ENCODE data around the gene NTN1. TPM values are rescaled to one million over a fixed set of nuclear protein-coding genes. Genes with fewer than 3 reads are reported as not detected.

The NTN1 gene
- 10 to 100 TPM in 1 of 4 donors, 1 to 10 TPM in 3; 3.6 to 20.6 (median 7.2) TPM for total RNA-seq

GRCh38 chr17:9021158-9021991 is at the start of gene NTN1:
Gene NTN1 (plus strand): TSS chr17:9021510. CDS start chr17:9022374, 864 bp downstream.
- H3K9me3 ChIP-seq = no peaks in the 10 kb centered on the region
- WGBS, 2 donors (ENCODE audit: low coverage in 1 of 2) = 1% methylated on average over 38 of the region's 111 CpGs; no CpG with 5 or more reads in 1 of the 2 donors
- peaks cover 77% of the 10 kb centered on the region for H3K27me3 ChIP-seq
- peaks cover 3 to 33% (median 16%) of the 10 kb centered on the region in 4 donors for H3K4me1 ChIP-seq
- peak within 1 kb of the TSS; percentile 58 to 67 (median 60) for H3K4me3 ChIP-seq
- H3K27ac ChIP-seq = peak within 1 kb of the TSS; percentile 72 to 85 (median 82)
- no peaks in the 10 kb centered on the region for H3K36me3 ChIP-seq
- DNase-seq = peak; percentile 30
- in situ Hi-C loops (cut with MboI; ENCODE audit: low pct_ligation_motif_present in 1 of 4, low pct_unique_long_range_greater_than_20kb in 1 of 4, low sequenced_read_pairs in 3 of 4) (loop anchor here in 1 of 4 donors (25.0 kb wide), 1 partner anchor 266 kb away; no protein-coding TSS in a partner anchor), intact Hi-C loops (cut with DNase I; ENCODE audit: low total_unique reads) (no loop called here)
- TF ChIP-seq EP300 (IDR thresholded peaks at IDR 0.05; ENCODE audit: low read depth) (no peak), POLR2AphosphoS5 (IDR thresholded peaks at IDR 0.05) (peak in 1 of 3 donors; percentile 53), CTCF (IDR thresholded peaks at IDR 0.05) (no peak)

- WGBS, 2 donors (ENCODE audit: low coverage in 1 of 2) = 80 to 84% methylated on average over 5 to 9 of the region's 9 CpGs
- TF ChIP-seq EP300 (IDR thresholded peaks at IDR 0.05; ENCODE audit: low read depth) (no peak), POLR2A (IDR thresholded peaks at IDR 0.05) (no peak), POLR2AphosphoS5 (IDR thresholded peaks at IDR 0.05) (no peak), CTCF (IDR thresholded peaks at IDR 0.05) (no peak)
- in situ Hi-C loops (cut with MboI; ENCODE audit: low pct_ligation_motif_present in 1 of 4, low pct_unique_long_range_greater_than_20kb in 1 of 4, low sequenced_read_pairs in 3 of 4) = loop anchor here (25.0 kb wide), 2 partner anchors 88 to 562 kb away; no protein-coding TSS in a partner anchor
Measured at GRCh38 chr17:8975091-8975725, 46.1 kb upstream of the NTN1 start.

GRCh38 chr17:8976638-8977037 is 44.7 kb upstream of the NTN1 start:
- H3K27me3 ChIP-seq = no peaks in the 10 kb centered on the region
- no peak for TF ChIP-seq CTCF (IDR thresholded peaks at IDR 0.05)
- no peak for TF ChIP-seq POLR2A (IDR thresholded peaks at IDR 0.05)
- TF ChIP-seq EP300 (IDR thresholded peaks at IDR 0.05; ENCODE audit: low read depth) = no peak
- TF ChIP-seq POLR2AphosphoS5 (IDR thresholded peaks at IDR 0.05) = no peak
- no peaks in the 10 kb centered on the region for H3K9me3 ChIP-seq
- intact Hi-C loops (cut with DNase I; ENCODE audit: low total_unique reads) = no loop called here
- no peaks in the 10 kb centered on the region for H3K4me1 ChIP-seq
- in situ Hi-C loops (cut with MboI; ENCODE audit: low pct_ligation_motif_present in 1 of 4, low pct_unique_long_range_greater_than_20kb in 1 of 4, low sequenced_read_pairs in 3 of 4) = loop anchor here (25.0 kb wide), 2 partner anchors 89 to 561 kb away; no protein-coding TSS in a partner anchor
- H3K36me3 ChIP-seq = no peaks in the 10 kb centered on the region
- no peak overlapping the region for H3K27ac ChIP-seq
- no peak for DNase-seq
- 50 to 76% methylated on average over 1 of the region's 1 CpG for WGBS, 2 donors (ENCODE audit: low coverage in 1 of 2)
- H3K4me3 ChIP-seq = no peak overlapping the region

More at GRCh38 chr17:8975091-8975725, 46.1 kb upstream of the NTN1 start:
- H3K27me3 ChIP-seq = no peaks in the 10 kb centered on the region
- DNase-seq = no peak
- intact Hi-C loops (cut with DNase I; ENCODE audit: low total_unique reads) = no loop called here
- H3K9me3 ChIP-seq = no peaks in the 10 kb centered on the region
- no peaks in the 10 kb centered on the region for H3K36me3 ChIP-seq
- no peaks in the 10 kb centered on the region for H3K4me1 ChIP-seq
- H3K27ac ChIP-seq = no peak overlapping the region
- no peak overlapping the region for H3K4me3 ChIP-seq

- Histone ChIP-seq H3K27ac (no peak overlapping the region), H3K4me1 (no peaks in the 10 kb centered on the region), H3K4me3 (no peak overlapping the region), H3K27me3 (no peaks in the 10 kb centered on the region), H3K9me3 (no peaks in the 10 kb centered on the region), H3K36me3 (no peaks in the 10 kb centered on the region)
- no peak for DNase-seq
- in situ Hi-C loops (cut with MboI; ENCODE audit: low pct_ligation_motif_present in 1 of 4, low pct_unique_long_range_greater_than_20kb in 1 of 4, low sequenced_read_pairs in 3 of 4) (loop anchor here (25.0 kb wide), 2 partner anchors 92 to 558 kb away; no protein-coding TSS in a partner anchor), intact Hi-C loops (cut with DNase I; ENCODE audit: low total_unique reads) (no loop called here)
- TF ChIP-seq EP300 (IDR thresholded peaks at IDR 0.05; ENCODE audit: low read depth) = no peak
- no peak for TF ChIP-seq POLR2A (IDR thresholded peaks at IDR 0.05)
- TF ChIP-seq POLR2AphosphoS5 (IDR thresholded peaks at IDR 0.05) = no peak
- no peak for TF ChIP-seq CTCF (IDR thresholded peaks at IDR 0.05)
Measured at GRCh38 chr17:8979715-8980114, 41.6 kb upstream of the NTN1 start.
